ENCODE results near the gene LPO. TPM values are rescaled to one million over a fixed set of nuclear protein-coding genes. Genes with fewer than 3 reads are reported as not detected.

The LPO gene
- total RNA-seq, 1 donor from 2014 or later: not detected

DNA sequence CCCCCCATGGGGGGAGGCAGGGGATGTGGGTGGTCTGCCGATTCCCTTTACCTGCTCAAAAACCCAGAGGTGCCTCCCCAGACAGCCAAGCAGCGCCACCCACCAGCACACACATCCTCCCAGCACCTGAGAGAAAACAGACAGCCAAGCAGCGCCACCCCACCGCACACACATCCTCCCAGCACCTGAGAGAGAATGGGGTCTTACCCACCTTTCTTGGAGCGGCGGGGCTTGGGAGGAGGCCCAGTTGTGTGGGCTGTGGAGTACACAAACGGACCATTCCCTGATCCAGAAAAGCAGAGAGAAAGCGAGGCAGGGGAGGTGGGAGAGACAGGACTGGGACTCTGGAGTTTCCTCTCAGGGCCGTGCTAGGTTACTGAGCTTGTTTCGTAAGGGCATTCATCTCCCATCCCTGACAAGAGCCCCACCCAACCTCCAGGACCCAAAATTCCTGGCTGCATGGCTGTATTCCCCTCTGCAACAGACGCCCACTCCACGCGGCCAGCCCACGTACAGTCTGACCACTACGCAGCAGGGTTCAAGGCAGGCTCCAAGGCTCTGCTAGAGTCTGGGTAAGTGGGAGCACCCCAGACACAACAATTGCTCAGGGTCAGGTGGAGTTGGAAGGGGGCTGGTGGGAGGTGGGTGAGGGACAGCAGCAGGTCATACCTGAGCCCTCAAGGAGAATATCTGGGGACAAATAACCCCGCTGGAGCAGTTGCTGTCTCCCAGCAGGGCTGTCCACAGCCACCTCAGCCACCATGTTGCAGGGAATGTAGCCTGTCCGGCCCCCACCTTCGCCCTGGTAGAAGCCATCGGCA lies 68.0 kb downstream of the LPO start:
- Mint-ChIP-seq H3K9me3 (no peaks in the 10 kb centered on the region), H3K36me3 (ENCODE audit: low read depth) (no peaks in the 10 kb centered on the region), H3K4me1 (peaks cover 7% of the 10 kb centered on the region), H3K27me3 (no peaks in the 10 kb centered on the region), H3K27ac (no peak overlapping the region), H3K4me3 (no peak overlapping the region)
- DNase-seq: no peak
- intact Hi-C loops (cut with micrococcal nuclease): no loop called here
- TF ChIP-seq, protein P1, sequence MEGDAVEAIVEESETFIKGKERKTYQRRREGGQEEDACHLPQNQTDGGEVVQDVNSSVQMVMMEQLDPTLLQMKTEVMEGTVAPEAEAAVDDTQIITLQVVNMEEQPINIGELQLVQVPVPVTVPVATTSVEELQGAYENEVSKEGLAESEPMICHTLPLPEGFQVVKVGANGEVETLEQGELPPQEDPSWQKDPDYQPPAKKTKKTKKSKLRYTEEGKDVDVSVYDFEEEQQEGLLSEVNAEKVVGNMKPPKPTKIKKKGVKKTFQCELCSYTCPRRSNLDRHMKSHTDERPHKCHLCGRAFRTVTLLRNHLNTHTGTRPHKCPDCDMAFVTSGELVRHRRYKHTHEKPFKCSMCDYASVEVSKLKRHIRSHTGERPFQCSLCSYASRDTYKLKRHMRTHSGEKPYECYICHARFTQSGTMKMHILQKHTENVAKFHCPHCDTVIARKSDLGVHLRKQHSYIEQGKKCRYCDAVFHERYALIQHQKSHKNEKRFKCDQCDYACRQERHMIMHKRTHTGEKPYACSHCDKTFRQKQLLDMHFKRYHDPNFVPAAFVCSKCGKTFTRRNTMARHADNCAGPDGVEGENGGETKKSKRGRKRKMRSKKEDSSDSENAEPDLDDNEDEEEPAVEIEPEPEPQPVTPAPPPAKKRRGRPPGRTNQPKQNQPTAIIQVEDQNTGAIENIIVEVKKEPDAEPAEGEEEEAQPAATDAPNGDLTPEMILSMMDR (IDR thresholded peaks at IDR 0.05): no peak
- POLR2A ChIA-PET: no interaction called here
- ATAC-seq (ENCODE audit: low read depth): no peak
- CTCF ChIA-PET: interaction anchor here (1.6 kb wide), 1 partner anchor 11 kb away, joined by 5 read pairs; no protein-coding TSS in a partner anchor

- POLR2A ChIA-PET: interaction anchor here (0.5 kb wide), 1 partner anchor 8 kb away, joined by 4 read pairs; no protein-coding TSS in a partner anchor
- intact Hi-C loops (cut with micrococcal nuclease): no loop called here
- H3K4me1 Mint-ChIP-seq: peaks cover 7% of the 10 kb centered on the region
Measured at GRCh38 chr17:58307468-58308172, 69.2 kb downstream of the LPO start.

DNA sequence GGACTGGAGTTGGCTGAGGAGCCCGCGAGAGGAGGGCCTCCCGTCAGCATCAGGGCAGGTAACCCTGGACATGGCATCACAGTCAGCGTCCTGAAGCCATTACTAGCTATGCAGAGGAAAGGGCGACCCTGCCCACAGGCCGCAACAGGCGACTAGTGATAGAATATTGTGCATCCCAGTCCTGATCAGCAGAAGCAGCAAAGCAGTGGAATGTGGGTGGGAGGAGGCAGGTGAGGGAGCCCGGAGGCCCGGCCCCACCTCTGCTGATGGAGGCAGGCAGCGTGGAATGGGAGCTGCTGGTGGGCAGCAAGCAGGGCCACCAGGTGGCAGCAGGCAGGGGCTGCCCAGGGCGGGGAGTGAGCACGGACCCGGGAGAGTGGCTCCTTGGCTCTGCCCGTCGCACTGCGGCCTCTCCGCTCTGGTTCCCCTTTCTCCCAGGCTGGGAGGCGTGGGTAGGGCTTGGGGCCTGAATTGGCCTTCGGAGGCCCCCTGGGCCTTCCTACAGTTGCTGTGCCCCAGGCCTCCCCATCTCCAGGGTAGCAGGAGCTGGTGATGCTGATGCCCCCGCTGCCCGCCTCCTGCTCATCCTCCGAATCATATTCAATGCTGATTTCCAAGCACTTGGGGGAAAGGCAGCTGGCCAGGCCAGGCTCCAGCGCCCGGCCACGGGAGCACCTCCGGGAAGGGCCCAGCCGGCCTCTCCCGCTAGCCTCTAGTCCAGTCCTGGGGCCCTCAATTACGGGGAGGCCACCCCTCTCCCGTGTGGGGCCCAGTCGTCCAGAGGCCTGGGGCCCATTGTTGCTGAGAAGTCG lies 70.0 kb downstream of the LPO start:
- intact Hi-C loops (cut with micrococcal nuclease): no loop called here
- DNase-seq: no peak
- Mint-ChIP-seq H3K36me3 (ENCODE audit: low read depth) (no peaks in the 10 kb centered on the region), H3K4me3 (no peak overlapping the region), H3K27ac (no peak overlapping the region), H3K9me3 (no peaks in the 10 kb centered on the region), H3K27me3 (no peaks in the 10 kb centered on the region), H3K4me1 (peaks cover 4% of the 10 kb centered on the region)
- POLR2A ChIA-PET: interaction anchor here (0.5 to 1.5 kb wide), 2 partner anchors 9 to 44 kb away, joined by 4 read pairs; partner anchors contain the start of gene SUPT4H1
- CTCF ChIA-PET: no interaction called here
- TF ChIP-seq, protein P1 (IDR thresholded peaks at IDR 0.05): no peak
- no peak for ATAC-seq (ENCODE audit: low read depth)

More at GRCh38 chr17:58307468-58308172, 69.2 kb downstream of the LPO start:
- no peak for DNase-seq
- Mint-ChIP-seq H3K9me3 (no peaks in the 10 kb centered on the region), H3K27me3 (no peaks in the 10 kb centered on the region), H3K36me3 (ENCODE audit: low read depth) (no peaks in the 10 kb centered on the region), H3K4me3 (no peak overlapping the region), H3K27ac (no peak overlapping the region)
- CTCF ChIA-PET: interaction anchor here (1.6 kb wide), 1 partner anchor 10 kb away, joined by 5 read pairs; no protein-coding TSS in a partner anchor
- ATAC-seq (ENCODE audit: low read depth): no peak
- TF ChIP-seq, protein P1 (IDR thresholded peaks at IDR 0.05): no peak

DNA sequence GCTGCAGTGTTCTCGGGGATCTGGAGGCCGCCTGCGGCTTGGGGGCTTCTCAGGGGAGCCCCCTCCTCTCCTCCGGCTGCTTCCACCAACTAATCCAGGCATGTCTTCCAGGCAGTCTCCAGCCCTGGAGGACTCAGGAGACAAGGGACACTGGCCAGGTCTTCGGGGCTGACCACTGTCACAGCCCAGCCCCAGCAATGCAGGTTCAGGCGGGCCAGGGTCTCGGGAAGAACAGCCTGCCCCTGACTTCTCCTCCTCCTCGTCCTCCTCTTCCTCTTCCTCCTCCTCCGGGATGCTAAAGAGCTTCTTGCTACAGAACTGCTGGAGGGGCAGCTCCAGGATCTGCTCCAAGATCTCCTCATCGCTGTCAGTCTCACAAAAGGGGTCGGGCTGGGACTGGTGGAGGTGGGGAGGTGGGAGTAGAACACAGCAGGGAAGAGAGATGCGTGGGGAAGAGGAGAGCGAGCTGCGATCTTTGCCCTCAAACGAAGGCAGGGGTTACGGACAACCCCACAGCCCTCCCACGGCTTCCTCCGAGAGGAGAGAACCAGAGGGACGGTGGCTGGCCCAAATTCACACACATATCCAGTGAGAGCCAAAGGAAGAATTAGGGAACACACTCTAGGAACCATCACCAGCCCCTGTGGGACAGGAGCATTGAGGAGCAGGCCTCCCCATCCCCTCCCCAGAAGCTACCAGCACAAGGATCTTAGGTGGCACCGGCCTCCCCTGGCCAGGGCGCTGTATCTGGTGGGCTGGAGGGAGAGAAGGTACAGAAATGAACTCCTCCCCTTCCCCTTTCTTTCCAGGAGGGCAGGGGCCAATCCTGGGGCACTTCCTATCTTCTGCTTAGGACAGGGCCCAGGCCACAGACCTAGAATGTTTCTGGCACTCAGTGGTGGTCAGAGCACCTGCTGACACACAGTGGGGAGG lies 70.9 kb downstream of the LPO start:
- H3K9me3 Mint-ChIP-seq: no peaks in the 10 kb centered on the region
- ChIA-PET POLR2A (interaction anchor here (1.5 kb wide), 1 partner anchor 43 kb away, joined by 4 read pairs; the partner anchor contains the start of gene SUPT4H1), CTCF (no interaction called here)
- intact Hi-C loops (cut with micrococcal nuclease): no loop called here
- no peak for DNase-seq
- H3K36me3 Mint-ChIP-seq (ENCODE audit: low read depth): no peaks in the 10 kb centered on the region
- H3K27me3 Mint-ChIP-seq: no peaks in the 10 kb centered on the region
- H3K4me3 Mint-ChIP-seq: no peak overlapping the region
- no peak for ATAC-seq (ENCODE audit: low read depth)
- TF ChIP-seq, protein P1 (IDR thresholded peaks at IDR 0.05): no peak
- peaks cover under 1% of the 10 kb centered on the region for H3K4me1 Mint-ChIP-seq
- H3K27ac Mint-ChIP-seq: no peak overlapping the region

Data from activated B cell treated with CpG ODN at 0.5 μM for 24 hours (primary cell).